Lung (tissue), 12 donors: ENCODE results near the gene P2RX1. TPM values are rescaled to one million over a fixed set of nuclear protein-coding genes. Genes with fewer than 3 reads are reported as not detected.

ENCODE experiments used
- ATAC-seq: fragments of 200-7000 bp; cut with Tn5 transposase; one replicate; pipeline ENCODE4 v1.9.1; 2020; ENCODE audit warnings: moderate number of reproducible peaks; ENCODE audit not compliant: insufficient read depth, low FRiP score
- DNase-seq, 3 donors: peaks; one replicate each; pipeline ENCODE4 v3.0.0-alpha.2; 2013 to 2017
- H3K27ac ChIP-seq, 2 donors: one replicate each; pipeline ENCODE4 v1.5.1; 2013; ENCODE audit warnings: mild to moderate bottlenecking in 2 of 2, moderate library complexity in 2 of 2, control low read depth in 1 of 2, inconsistent platforms in 1 of 2, low read depth in 1 of 2, low read length in 1 of 2
- H3K27me3 ChIP-seq, 3 donors: one replicate each; pipeline ENCODE4 v1.5.1; 2013; ENCODE audit warnings: low read length in 2 of 3; ENCODE audit not compliant: control insufficient read depth in 3 of 3, insufficient read depth in 3 of 3
- H3K36me3 ChIP-seq, 4 donors: one replicate each; pipeline ENCODE4 v1.5.1; 2013; ENCODE audit warnings: low read length in 4 of 4, mild to moderate bottlenecking in 1 of 4, moderate library complexity in 1 of 4; ENCODE audit not compliant: control insufficient read depth in 4 of 4, insufficient read depth in 4 of 4
- H3K4me1 ChIP-seq, 5 donors: one replicate each; pipeline ENCODE4 v1.5.1; 2013; ENCODE audit warnings: low read length in 5 of 5, mild to moderate bottlenecking in 2 of 5, moderate library complexity in 1 of 5; ENCODE audit not compliant: control insufficient read depth in 5 of 5, insufficient read depth in 5 of 5
- H3K4me3 ChIP-seq: one replicate; pipeline ENCODE4 v1.5.1; 2013; ENCODE audit warnings: mild to moderate bottlenecking, control low read depth, moderate library complexity
- H3K9ac ChIP-seq, 2 donors: one replicate each; pipeline ENCODE4 v1.5.1; 2013; ENCODE audit warnings: low read length in 2 of 2, control low read depth in 1 of 2; ENCODE audit not compliant: insufficient read depth in 1 of 2
- H3K9me3 ChIP-seq, 4 donors: one replicate each; pipeline ENCODE4 v1.5.1; 2013; ENCODE audit warnings: low read length in 3 of 4, mild to moderate bottlenecking in 1 of 4, moderate library complexity in 1 of 4; ENCODE audit not compliant: control insufficient read depth in 4 of 4, insufficient read depth in 3 of 4
- CTCF ChIP-seq: IDR thresholded peaks from 2 replicates; pipeline ENCODE4 v1.5.1; 2012; ENCODE audit warnings: mild to moderate bottlenecking; ENCODE audit errors: control extremely low read depth, extremely low read depth
- WGBS, 2 donors: extraction: QIAGEN DNeasy Blood & Tissue Kit; methylation state at CpG; one replicate each; pipeline ENCODE4 v1.1.7; 2013; 5-methylcytosine and 5-hydroxymethylcytosine counted together
- polyA plus RNA-seq, 2 donors: library from polyadenylated mRNA; stranded (reverse); fragments of 200-250 nt; gene quantifications; one replicate each; pipeline ENCODE4 v1.2.1, GENCODE V29; 2013
- total RNA-seq, 2 donors: library from RNA; depleted of rRNA in 1 of 2; stranded (reverse); fragments of >200 nt in 1 of 2; gene quantifications; one replicate each; pipeline ENCODE4 v1.2.1, GENCODE V29; 2014 to 2021
- donor health status: control.
- donor health status: control.
- donor health status: Bipolar disorder and iron deficiency.
- donor health status: healthy.
- donor health status: DM: yes; HTN: yes; CAD: no.

Gene P2RX1
- total and polyA plus RNA-seq, 4 donors, result 4.6 to 16.4 (median 10.5) TPM

GRCh38 chr17:3935825-3936355 is 19.6 kb upstream of the P2RX1 start:
- Histone ChIP-seq H3K27ac (no peak overlapping the region), H3K9ac (no peak overlapping the region), H3K4me1 (no peaks in the 10 kb centered on the region), H3K4me3 (no peak overlapping the region), H3K27me3 (no peaks in the 10 kb centered on the region), H3K9me3 (no peaks in the 10 kb centered on the region), H3K36me3 (peaks cover 0 to 23% (median 0%) of the 10 kb centered on the region in 4 donors)
- no peak for TF ChIP-seq CTCF
- DNase-seq (no peak), ATAC-seq (no peak)
- WGBS, 2 donors, result 96% methylated on average over 9 of the region's 9 CpGs

- H3K27me3 ChIP-seq, result no peaks in the 10 kb centered on the region
- TF ChIP-seq CTCF, result peak; percentile 74
- ATAC-seq (peak; percentile 89), DNase-seq (peak; percentile 85 to 87 (median 86))
- H3K27ac ChIP-seq, result no peak overlapping the region
- H3K36me3 ChIP-seq, result peaks cover 0 to 21% (median 0%) of the 10 kb centered on the region in 4 donors
- WGBS, 2 donors, result 15 to 18% methylated on average over 10 of the region's 10 CpGs
- no peak overlapping the region for H3K9ac ChIP-seq
- no peaks in the 10 kb centered on the region for H3K4me1 ChIP-seq
- no peaks in the 10 kb centered on the region for H3K9me3 ChIP-seq
- no peak overlapping the region for H3K4me3 ChIP-seq
Observed at GRCh38 chr17:3935140-3935542, 18.9 kb upstream of the P2RX1 start.

GRCh38 chr17:3929764-3930163 is 13.5 kb upstream of the P2RX1 start:
- H3K27me3 ChIP-seq, result no peaks in the 10 kb centered on the region
- peaks cover 0 to 21% (median 0%) of the 10 kb centered on the region in 4 donors for H3K36me3 ChIP-seq
- H3K9ac ChIP-seq, result no peak overlapping the region
- no peak overlapping the region for H3K4me3 ChIP-seq
- DNase-seq (no peak), ATAC-seq (no peak)
- 94 to 96% methylated on average over 1 of the region's 1 CpG for WGBS, 2 donors
- no peak overlapping the region for H3K27ac ChIP-seq
- no peak for TF ChIP-seq CTCF
- H3K4me1 ChIP-seq, result peaks cover 0 to 21% (median 0%) of the 10 kb centered on the region in 5 donors
- H3K9me3 ChIP-seq, result no peaks in the 10 kb centered on the region

GRCh38 chr17:3929181-3929580 is 12.9 kb upstream of the P2RX1 start:
- Histone ChIP-seq H3K4me1 (peaks cover 0 to 23% (median 0%) of the 10 kb centered on the region in 5 donors), H3K9me3 (no peaks in the 10 kb centered on the region), H3K9ac (no peak overlapping the region), H3K4me3 (no peak overlapping the region), H3K36me3 (peaks cover 0 to 21% (median 0%) of the 10 kb centered on the region in 4 donors), H3K27ac (no peak overlapping the region), H3K27me3 (no peaks in the 10 kb centered on the region)
- no peak for DNase-seq
- no peak for TF ChIP-seq CTCF
- 88 to 92% methylated on average over 11 to 12 of the region's 12 CpGs for WGBS, 2 donors
- peak; percentile 53 for ATAC-seq
